Heart right ventricle (tissue), 16 donors: ENCODE data around the gene SARDH. TPM values are rescaled to one million over a fixed set of nuclear protein-coding genes. Genes with fewer than 3 reads are reported as not detected.

ENCODE experiments used
- ATAC-seq, 8 donors: fragments of 200-7000 bp; cut with Tn5 transposase; one replicate each; pipeline ENCODE4 v1.9.1; 2020; ENCODE audit warnings: mild to moderate bottlenecking in 8 of 8, moderate library complexity in 8 of 8, moderate number of reproducible peaks in 1 of 8
- DNase-seq, 2 donors: peaks; one replicate each; pipeline ENCODE4 v3.0.0-alpha.2; 2020
- H3K27ac ChIP-seq, 10 donors: fragments of 200-600 bp; sonication (generic) in 2 of 10; one replicate each; pipeline versions ENCODE4 v1.5.0 to v1.8.0; 2020 to 2022; ENCODE audit warnings: mild to moderate bottlenecking in 3 of 10
- H3K27me3 ChIP-seq, 7 donors: fragments of 200-600 bp; one replicate each; pipeline ENCODE4 v1.8.0; 2021 to 2022; ENCODE audit warnings: mild to moderate bottlenecking in 2 of 7
- H3K36me3 ChIP-seq, 9 donors: fragments of 200-600 bp; sonication (generic) in 1 of 9; one replicate each; pipeline versions ENCODE4 v1.5.0 to v1.8.0; 2020 to 2022; ENCODE audit warnings: mild to moderate bottlenecking in 2 of 9
- H3K4me1 ChIP-seq, 9 donors: fragments of 200-600 bp; sonication (generic) in 1 of 9; one replicate each; pipeline versions ENCODE4 v1.5.0 to v1.8.0; 2020 to 2022; ENCODE audit warnings: mild to moderate bottlenecking in 4 of 9
- H3K4me3 ChIP-seq, 10 donors: fragments of 200-600 bp; sonication (generic) in 2 of 10; one replicate each; pipeline versions ENCODE4 v1.5.0 to v1.8.0; 2020 to 2022; ENCODE audit warnings: mild to moderate bottlenecking in 7 of 10, moderate library complexity in 2 of 10
- H3K9me3 ChIP-seq, 11 donors: fragments of 200-600 bp in 10 of 11; sonication (generic) in 2 of 11; one replicate each; pipeline versions ENCODE4 v1.5.0 to v1.8.0; 2013 to 2022; ENCODE audit warnings: mild to moderate bottlenecking in 2 of 11, control low read depth in 1 of 11, moderate library complexity in 1 of 11
- WGBS, 2 donors: extraction: QIAGEN DNeasy Blood & Tissue Kit; methylation state at CpG; one replicate each; pipeline ENCODE4 v1.1.7; 2013; ENCODE audit warnings: inconsistent platforms in 1 of 2; 5-methylcytosine and 5-hydroxymethylcytosine counted together
- intact Hi-C, 10 donors: fragments of 100-400 bp; cut with DNase I; formaldehyde crosslinking; loops; one replicate each; pipeline versions ENCODE4 v1.11.1 to v1.14.2; 2022
- polyA plus RNA-seq, 2 donors: library from polyadenylated mRNA; stranded (reverse); fragments of 200-250 nt; gene quantifications; one replicate each; pipeline ENCODE4 v1.2.3, GENCODE V29; 2013
- total RNA-seq, 10 donors: library from RNA; stranded (reverse); fragmentation: NEBNext Ultra II Directional in 3 of 10; extraction: Animal tissue kit (Norgen Biotek cat#: 25700) in 3 of 10; gene quantifications; one replicate each; pipeline versions ENCODE4 v1.2.1 to v1.2.4, GENCODE V29; 2021 to 2023
- TF ChIP-seq, protein P1 (sequence below), 9 donors: fragments of 200-600 bp; sonication (generic) in 2 of 9; IDR thresholded peaks; one replicate each; pipeline versions ENCODE4 v1.5.0 to v1.8.0; 2021 to 2022; ENCODE audit warnings: antibody characterized with exemption in 9 of 9, mild to moderate bottlenecking in 5 of 9, moderate library complexity in 1 of 9
- donor health status: Arrhythmogenic right ventricular cardiomyopathy.
- donor health status: ischemic (EF 13 %, LVEDD 7.1; RV severe dilation, severe dysfunction).
- donor health status: healthy with polysubstance abuse.
- donor health status: DM: no; HTN: yes; CAD: no.
- donor health status: DM: no; HTN: no; CAD: no.
- donor health status: ischemic (EF 25% LVEDD 6.9; RV normal size, moderate dysfunction).
- donor health status: ischemic (EF 25% LVEDD 5.7; RV mildly dilated, moderate dysfunction).
- donor health status: healthy.
- donor health status: DM: yes; HTN: yes; CAD: no.
- donor health status: Ischemic cardiomyopathy.
- donor health status: ischemic (EF 35%, LVEDD 5.7; RV mildly dilated, moderate dysfunction).
- donor health status: nonischemic (EF 11% LVEDD 7.7; RV severe dilation, severe dysfunction).
- donor health status: DM: yes; HTN: yes; CAD: no.
- donor health status: PGD.
- donor health status: ischemic (EF 29% LVEDD 5.4; RV normal size, mild dysfunction).
- donor health status: nonischemic (EF 23%, LVEDD 6.1; RV moderate dilation, normal function).

The SARDH gene
- total and polyA plus RNA-seq, 12 donors: 0.28 to 1.8 (median 0.53) TPM

DNA sequence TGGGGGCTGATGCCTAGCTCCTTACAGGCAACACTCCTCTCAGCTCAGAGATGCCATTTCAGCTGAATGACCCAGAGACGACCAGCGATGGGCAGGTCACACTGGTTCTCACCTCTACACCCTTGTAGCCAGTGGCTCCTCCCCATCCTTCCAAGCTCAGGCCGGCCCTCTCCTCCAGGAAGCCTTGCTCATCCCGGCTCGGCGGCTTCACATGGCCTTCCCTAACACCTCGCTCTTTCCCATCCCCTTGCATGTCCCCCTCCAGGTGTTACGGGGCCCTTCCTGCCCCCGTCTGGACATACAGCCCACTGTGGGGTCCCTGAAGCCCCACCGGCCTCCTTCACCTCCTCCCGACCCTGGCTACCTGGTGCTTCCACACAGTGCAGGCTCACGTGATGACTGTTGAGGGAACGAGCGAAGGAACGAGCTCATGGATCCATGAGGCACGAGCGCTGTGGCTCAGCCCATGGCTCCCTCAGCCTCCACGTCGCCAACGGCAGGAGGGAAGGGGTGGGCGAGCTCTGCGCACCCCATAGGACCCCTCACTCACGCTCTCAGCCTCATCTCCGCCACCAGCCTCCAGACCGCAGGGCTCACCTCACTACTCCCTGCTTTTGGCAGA, 45.7 kb downstream of the SARDH start:
- Histone ChIP-seq H3K4me3 (no peak overlapping the region), H3K27me3 (peaks cover 0 to 6% (median 0%) of the 10 kb centered on the region in 7 donors), H3K27ac (no peak overlapping the region), H3K36me3 (no peaks in the 10 kb centered on the region), H3K4me1 (no peaks in the 10 kb centered on the region), H3K9me3 (no peaks in the 10 kb centered on the region)
- WGBS, 2 donors: 90 to 91% methylated on average over 25 of the region's 25 CpGs
- intact Hi-C loops: no loop called here
- TF ChIP-seq, protein P1, sequence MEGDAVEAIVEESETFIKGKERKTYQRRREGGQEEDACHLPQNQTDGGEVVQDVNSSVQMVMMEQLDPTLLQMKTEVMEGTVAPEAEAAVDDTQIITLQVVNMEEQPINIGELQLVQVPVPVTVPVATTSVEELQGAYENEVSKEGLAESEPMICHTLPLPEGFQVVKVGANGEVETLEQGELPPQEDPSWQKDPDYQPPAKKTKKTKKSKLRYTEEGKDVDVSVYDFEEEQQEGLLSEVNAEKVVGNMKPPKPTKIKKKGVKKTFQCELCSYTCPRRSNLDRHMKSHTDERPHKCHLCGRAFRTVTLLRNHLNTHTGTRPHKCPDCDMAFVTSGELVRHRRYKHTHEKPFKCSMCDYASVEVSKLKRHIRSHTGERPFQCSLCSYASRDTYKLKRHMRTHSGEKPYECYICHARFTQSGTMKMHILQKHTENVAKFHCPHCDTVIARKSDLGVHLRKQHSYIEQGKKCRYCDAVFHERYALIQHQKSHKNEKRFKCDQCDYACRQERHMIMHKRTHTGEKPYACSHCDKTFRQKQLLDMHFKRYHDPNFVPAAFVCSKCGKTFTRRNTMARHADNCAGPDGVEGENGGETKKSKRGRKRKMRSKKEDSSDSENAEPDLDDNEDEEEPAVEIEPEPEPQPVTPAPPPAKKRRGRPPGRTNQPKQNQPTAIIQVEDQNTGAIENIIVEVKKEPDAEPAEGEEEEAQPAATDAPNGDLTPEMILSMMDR (IDR thresholded peaks at IDR 0.05): no peak
- DNase-seq: no peak
- no peak for ATAC-seq

DNA sequence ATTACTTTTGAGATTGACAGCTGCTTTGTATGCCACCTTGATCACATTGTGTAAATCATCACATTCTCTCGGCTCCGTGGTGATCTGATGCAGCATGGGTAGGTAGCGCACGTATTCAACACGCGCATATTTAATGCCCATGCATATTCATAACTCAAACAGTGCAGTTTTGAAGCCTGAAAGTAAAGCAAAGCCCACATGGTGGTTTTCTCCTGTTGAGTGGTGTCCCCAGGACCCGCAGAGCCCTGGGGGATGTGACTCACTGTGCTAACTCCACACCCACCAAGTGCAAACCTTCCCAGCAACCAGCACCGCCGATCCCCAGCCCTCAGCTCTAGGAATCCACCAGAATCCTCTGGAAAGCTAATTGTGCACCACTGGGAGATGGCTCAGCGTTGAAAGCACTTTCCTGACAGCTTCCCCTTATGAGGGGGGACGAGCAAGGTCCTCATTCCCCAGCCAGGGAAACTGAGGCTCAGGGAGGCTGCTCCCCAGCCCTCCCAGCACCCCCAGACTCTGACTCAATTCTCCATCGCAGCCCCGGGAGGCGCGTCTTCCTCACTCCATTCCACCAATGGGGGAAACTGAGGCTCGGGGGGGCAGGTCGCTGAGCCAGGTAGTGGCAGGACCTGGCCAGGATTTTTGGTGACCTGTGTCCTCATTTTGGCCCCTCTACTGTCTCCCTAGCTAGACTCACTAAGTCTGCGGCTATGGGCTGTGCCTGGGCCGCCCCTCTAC, 46.4 kb downstream of the SARDH start:
- H3K4me3 ChIP-seq: no peak overlapping the region
- DNase-seq (no peak), ATAC-seq (no peak)
- H3K27me3 ChIP-seq: peaks cover 0 to 4% (median 0%) of the 10 kb centered on the region in 7 donors
- H3K4me1 ChIP-seq: peaks cover 0 to 2% (median 0%) of the 10 kb centered on the region in 9 donors
- intact Hi-C loops: no loop called here
- no peaks in the 10 kb centered on the region for H3K9me3 ChIP-seq
- 90 to 92% methylated on average over 19 of the region's 19 CpGs for WGBS, 2 donors
- TF ChIP-seq, protein P1 (IDR thresholded peaks at IDR 0.05): no peak
- no peak overlapping the region for H3K27ac ChIP-seq
- H3K36me3 ChIP-seq: no peaks in the 10 kb centered on the region

DNA sequence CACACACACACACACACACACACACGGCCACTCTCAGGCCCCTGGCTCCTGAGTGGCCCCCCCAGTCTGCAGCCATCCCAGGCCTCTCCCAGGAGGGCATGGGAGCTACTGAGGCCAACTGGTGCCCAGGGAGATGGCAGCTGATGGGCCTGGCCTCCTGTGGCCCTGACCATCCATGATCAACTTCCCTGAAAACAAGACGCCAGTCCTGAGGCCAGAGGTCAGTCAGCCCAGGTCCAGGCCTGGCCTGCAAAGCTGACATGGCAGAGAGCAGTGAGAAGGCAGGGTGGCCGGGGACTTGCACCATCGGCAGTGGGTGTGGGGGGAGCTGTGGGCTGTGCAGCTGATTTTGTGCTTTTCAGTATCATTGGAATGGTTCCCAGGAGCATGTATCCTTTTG, 47.0 kb downstream of the SARDH start:
- Histone ChIP-seq H3K4me3 (no peak overlapping the region), H3K36me3 (no peaks in the 10 kb centered on the region), H3K9me3 (no peaks in the 10 kb centered on the region), H3K27me3 (peaks cover 0 to 4% (median 0%) of the 10 kb centered on the region in 7 donors), H3K4me1 (peaks cover 0 to 6% (median 0%) of the 10 kb centered on the region in 9 donors), H3K27ac (no peak overlapping the region)
- WGBS, 2 donors: 81 to 86% methylated on average over 4 of the region's 4 CpGs
- TF ChIP-seq, protein P1 (IDR thresholded peaks at IDR 0.05): no peak
- intact Hi-C loops: no loop called here
- DNase-seq (no peak), ATAC-seq (no peak)

DNA sequence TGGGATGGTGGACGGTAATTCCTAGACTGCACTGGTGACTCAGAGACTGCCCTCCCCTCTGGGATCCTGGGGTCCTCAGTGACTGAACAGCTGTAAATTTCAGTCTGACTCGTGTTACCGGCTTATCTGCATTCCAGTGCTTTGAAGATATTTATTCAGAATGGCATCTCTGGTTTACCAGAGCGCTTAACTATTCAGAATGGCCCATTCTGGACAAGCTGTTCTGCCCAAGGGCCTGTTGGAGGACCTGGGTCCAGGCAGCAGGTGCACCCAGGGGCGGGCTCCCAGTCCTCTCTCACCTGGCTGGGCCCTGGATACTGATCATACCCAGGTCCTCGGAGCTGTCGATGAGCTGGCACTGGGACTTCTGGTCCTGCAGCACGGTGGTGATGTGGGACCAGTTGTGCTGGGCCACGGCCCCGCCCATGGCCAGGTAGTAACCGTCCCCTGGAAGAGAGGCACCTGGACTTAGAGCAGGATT, 48.0 kb downstream of the SARDH start:
- Histone ChIP-seq H3K9me3 (no peaks in the 10 kb centered on the region), H3K36me3 (no peaks in the 10 kb centered on the region), H3K4me3 (no peak overlapping the region), H3K27me3 (peaks cover 0 to 4% (median 0%) of the 10 kb centered on the region in 7 donors), H3K4me1 (peaks cover 0 to 14% (median 0%) of the 10 kb centered on the region in 9 donors), H3K27ac (no peak overlapping the region)
- 95% methylated on average over 11 of the region's 11 CpGs for WGBS, 2 donors
- no peak for ATAC-seq
- intact Hi-C loops: no loop called here
- DNase-seq: no peak
- TF ChIP-seq, protein P1 (IDR thresholded peaks at IDR 0.05): no peak
